ENCODE measurements around the gene CCDC157. TPM values are rescaled to one million over a fixed set of nuclear protein-coding genes. Genes with fewer than 3 reads are reported as not detected.

CCDC157 gene
- total RNA-seq, 1 donor from 2014 or later: 12.1 TPM

GRCh38 chr22:30413001-30413400, 56.2 kb downstream of the CCDC157 start:
- DNase-seq (ENCODE audit: low read depth): no peak

GRCh38 chr22:30413745-30414524, 57.1 kb downstream of the CCDC157 start:
- no peak for DNase-seq (ENCODE audit: low read depth)

DNA sequence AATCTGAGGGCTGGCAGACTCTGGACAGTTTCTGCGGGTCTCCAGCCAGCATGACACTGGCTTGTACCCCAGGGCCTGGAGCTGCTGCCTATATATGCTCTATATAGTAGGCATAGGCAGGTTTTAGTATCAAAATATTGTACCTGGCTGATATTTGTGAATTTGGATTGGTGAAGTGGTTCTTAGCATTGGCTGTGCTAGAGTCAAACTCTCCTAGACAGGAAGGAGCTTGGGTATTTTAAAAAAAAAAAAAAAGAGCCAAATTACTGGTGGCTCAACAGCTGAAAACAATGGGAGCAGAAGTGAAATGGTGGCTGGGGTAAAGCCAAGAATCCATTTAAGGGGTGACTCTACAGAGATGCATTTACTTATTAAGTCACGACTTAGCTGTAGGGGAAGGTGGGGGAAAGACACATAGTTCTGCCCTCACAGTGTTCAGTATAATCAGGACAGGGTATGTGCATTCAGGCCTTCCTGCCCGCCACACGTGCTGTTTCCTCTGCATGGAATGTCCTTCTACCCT, 57.8 kb downstream of the CCDC157 start:
- DNase-seq (ENCODE audit: low read depth): no peak

DNA sequence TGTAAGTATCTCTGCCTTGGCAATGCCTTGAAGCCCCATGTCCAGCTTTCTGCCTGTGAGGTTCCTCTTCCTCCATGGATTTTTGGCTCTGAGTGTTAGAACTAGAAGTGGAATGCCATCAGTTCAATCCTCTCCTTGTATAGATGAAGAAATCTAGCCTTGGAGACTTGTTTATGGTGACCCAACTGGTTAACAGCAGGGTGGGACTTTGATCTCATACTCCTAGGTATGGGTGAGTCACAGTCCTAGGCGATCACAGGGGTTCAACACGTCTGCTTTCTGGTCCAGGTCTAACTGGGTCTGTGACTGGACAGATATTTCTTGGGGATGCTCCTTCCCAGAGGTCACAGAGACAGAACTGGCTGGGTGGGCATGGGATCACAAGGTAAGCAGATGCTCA, 59.6 kb downstream of the CCDC157 start:
- peak; percentile 64 for DNase-seq (ENCODE audit: low read depth)

DNA sequence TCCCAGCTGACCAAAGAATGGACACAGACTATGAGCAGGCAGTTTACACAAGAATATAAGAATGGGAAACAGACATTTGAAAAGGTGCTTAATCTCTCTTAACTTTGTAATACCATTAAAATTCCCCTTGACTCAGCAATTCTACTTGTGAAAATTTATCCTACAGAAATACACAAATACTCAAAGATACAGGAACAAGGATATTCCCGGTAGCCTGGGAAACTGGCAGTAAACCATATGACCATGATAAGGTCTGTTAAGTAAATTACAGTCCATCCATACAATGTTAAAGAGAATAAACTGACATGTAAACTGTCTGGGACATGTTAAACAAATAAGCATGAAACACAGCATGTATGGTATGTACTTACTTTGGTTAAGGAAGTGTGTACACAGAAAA, 60.0 kb downstream of the CCDC157 start:
- DNase-seq (ENCODE audit: low read depth): no peak

DNA sequence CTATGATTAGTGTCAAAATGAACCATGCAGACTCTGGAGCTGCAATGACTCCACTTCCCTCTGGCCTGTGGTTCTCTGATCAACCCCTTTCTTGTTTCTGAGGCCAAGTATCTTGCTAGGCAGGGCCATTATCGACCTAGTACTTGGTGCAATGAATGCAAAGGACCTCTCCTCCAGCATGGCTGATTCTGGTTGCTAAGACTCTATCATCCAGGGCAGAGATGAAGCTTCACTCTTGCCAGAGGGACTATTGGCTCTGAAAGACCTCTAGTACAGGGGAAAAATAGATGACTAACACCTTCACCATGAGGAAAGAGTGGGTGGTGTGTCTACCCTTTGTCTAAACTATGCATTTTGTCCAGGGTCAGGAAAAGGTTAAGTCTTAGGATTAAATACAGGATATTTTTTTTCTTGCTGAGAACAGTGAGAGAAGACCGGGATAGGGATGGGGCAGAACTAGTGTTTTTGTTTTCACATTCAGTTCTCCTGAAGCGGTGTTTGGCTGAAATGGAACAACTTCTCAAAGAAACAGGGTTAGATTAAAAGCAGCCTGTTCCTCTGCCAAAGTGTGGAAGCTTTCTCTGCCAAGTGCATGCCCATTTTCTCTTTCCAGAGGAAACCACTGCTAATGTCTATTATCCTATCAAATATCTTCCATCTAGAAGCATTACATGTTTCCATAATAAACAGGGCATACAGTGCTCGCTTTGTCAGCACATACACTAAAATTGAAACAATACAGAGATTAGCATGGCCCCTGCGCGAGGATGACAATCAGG, 63.7 kb downstream of the CCDC157 start:
- peak; percentile 96 for DNase-seq (ENCODE audit: low read depth)

DNA sequence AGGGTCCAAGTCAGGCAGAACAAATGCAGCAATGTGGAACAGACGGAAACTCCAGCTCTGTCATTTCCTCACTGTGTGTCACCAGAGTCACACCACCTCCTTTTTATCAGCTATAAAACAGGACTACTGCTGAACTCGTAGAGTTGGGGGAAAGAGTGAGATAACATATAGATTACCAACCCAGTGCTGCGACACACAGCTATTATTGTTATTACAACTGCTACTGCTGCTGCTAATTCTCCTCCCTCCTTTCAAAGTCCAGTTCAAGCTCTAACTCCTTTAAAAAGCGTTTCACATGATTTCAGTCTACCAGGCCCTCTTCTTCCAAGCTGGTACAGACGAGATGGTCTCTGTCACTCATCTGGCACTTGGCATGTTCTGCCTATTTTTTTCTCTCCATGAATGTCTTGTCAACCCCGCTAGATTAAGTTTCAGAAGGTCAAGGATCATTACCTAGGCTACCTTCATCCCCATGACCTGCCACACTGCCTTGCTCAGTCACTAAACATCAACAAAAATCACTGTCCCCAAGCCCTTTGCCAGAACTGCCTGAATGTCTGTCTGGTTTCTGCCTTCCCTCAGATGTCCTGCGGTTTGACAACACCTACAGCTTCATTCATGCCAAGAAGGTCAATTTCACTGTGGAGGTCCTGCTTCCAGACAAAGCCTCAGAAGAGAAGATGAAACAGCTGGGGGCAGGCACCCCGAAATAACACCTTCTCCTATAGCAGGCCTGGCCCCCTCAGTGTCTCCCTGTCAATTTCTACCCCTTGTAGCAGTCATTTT, 65.1 kb downstream of the CCDC157 start:
- no peak for DNase-seq (ENCODE audit: low read depth)

DNA sequence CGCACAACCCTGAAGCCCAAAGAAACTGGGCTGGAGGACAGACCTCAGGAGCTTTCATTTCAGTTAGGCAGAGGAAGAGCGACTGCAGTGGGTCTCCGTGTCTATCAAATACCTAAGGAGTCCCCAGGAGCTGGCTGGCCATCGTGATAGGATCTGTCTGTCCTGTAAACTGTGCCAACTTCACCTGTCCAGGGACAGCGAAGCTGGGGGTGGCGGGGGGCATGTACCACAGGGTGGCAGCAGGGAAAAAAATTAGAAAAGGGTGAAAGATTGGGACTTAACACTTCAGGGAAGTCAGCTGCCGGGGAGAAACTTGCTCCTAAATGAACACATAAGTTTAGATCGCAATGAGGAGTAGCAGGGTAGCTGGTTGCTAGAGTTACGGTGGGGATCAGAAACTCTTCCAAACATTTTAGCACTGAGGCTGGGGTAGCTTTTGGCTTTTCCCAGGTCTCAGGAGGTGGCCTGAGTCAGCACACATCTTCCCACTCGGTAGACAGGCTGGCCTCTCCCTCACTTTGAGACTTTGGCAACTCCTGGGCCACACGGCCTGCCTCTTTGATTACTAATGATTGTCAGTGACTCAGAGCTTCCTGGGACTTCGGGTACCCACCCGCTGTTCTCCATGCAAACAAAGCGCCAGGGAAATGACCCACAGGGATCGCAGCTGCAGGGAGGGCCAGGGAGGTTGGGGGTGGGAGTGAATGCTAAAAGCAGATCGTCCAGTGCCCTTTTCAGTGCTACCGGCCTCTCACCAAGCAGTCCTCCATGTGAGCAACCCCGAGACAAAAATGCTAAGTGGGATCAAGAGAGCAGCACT, 65.9 kb downstream of the CCDC157 start:
- DNase-seq (ENCODE audit: low read depth): peak; percentile 96

- no peak for DNase-seq (ENCODE audit: low read depth)
These were observed 66.6 kb downstream of the CCDC157 start for GRCh38 chr22:30423301-30423958.

DNA sequence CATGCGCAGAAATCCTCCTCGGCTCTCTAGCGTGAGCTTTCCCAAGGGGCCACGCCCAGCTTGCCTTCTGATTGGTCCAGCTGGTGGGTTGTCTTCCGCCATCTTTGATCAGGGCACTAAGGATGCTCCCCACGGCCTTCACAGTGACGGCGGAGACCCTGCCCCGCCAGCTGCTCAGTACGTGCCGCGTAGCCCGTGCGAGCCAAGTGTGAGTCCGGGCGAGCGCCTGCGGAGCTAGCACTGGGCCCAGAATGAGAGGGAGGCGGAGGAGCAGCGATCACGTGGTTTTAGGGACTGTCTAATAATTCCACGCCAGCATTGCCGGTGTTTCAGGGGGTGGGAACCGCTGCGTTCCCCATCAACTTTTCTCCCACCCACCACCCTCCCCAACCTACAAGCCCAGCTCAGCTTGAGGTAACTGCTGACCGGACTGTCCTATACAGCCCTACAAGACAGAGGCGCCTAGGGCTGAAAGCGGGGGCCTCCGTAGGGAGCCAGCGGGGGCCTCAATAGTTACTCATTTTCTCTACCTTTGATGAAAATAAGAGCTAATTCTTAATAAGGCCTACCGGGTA, 67.2 kb downstream of the CCDC157 start:
- DNase-seq (ENCODE audit: low read depth): peak; percentile 97

DNA sequence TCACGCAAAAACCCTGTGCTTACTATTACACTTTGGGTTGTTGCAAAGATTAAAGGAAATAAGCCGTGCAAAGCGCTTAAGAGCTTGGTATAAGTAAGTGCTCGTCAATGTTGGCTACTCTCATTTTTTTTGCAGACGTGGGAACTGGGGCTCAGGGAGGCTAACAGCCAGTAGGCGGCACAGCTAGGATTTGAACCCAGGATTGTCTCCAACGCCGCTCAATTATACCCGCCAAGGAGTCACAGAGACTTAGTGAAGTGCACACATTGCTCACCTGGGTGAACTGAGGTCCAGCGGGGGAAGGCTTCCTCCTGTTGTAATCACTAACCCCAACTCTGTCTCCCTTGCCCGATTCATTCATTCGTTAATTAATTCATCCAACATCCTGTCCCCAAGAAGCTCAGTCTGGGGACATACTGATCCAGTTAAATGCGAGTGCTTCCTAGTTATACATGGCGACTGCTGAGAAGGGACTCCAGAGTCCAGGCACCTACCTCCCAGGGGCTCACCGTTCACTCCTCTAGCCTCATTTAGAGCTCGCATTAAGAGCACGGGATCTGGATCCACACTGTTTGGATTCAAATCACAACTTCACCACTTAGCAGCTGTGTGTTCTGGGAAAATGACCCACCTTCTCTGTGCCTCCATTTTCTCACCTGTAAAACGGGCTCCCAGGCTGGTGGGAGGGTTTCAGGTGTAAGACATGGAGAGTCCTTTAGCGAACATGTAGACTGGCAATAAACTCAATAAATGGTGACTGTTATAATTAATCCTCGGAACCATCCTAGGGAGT, 67.9 kb downstream of the CCDC157 start:
- peak; percentile 52 for DNase-seq (ENCODE audit: low read depth)

GRCh38 chr22:30425327-30425615, 68.5 kb downstream of the CCDC157 start:
- DNase-seq (ENCODE audit: low read depth): no peak

DNA sequence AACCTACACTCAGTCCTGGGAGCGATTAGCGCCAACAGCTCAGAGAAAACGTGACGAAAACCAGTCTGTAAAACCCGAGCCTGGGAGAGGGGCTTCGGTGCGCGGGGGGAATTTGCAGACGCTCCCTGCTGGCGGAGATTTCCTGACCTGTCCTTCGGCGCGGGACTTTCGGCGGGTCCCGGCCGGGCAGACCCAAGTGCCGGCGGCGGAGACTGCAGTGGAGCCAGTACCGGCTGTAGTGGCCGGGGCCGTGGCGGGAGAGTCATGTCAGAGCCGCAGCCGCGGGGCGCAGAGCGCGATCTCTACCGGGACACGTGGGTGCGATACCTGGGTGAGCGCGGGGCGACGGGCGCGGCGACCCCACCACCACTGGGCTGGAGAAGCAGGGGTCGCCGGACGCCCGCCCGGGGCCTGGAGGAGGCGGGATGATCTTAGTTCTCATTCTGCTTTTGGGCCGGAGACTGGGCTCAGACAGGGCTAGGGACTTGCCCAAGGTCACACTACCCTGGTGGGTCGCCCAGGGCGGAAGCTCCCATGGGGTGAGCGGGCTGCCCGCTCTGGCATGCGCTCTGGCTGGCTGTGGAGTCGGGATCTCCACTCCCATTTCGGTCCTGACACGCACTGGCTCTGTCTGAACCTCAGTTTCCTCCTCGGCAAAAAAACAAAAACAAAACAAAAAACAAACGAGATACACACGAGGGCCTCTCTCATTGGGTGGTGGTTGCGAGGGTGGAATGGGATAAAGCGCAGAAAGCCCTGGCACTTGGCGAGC, 69.0 kb downstream of the CCDC157 start, which contains the start of gene MTFP1:
TSS of gene MTFP1 (plus strand) at position 153 of the 772 bp plus-strand sequence. CDS start at position 265, 112 bp downstream.
- peak; percentile 47 for DNase-seq (ENCODE audit: low read depth)

Other genes starting within 250 kb of the CCDC157 start
- gene LIF, start 110.2 kb upstream of the CCDC157 start, total RNA-seq: 58.1 and 84.0 TPM in 2 replicates
- gene OSM, start 90.2 kb upstream of the CCDC157 start, total RNA-seq: not detected in 2 replicates
- 9.8 and 13.0 TPM in 2 replicates for gene CASTOR1, start 67.5 kb upstream of the CCDC157 start, total RNA-seq
- gene TBC1D10A, start 30.1 kb upstream of the CCDC157 start, total RNA-seq: 21.4 and 23.6 TPM in 2 replicates
- gene SF3A1, start 113 bp upstream of the CCDC157 start, total RNA-seq: 9.6 and 42.1 TPM in 2 replicates
- 29.3 and 33.2 TPM in 2 replicates for gene RNF215, start 30.4 kb downstream of the CCDC157 start, total RNA-seq
- 57.3 and 97.9 TPM in 2 replicates for gene SEC14L2, start 40.0 kb downstream of the CCDC157 start, total RNA-seq
- 26.5 and 45.3 TPM in 2 replicates for gene MTFP1, start 68.8 kb downstream of the CCDC157 start, total RNA-seq
- not detected in 2 replicates for gene SEC14L3, start 115.0 kb downstream of the CCDC157 start, total RNA-seq
- 1.2 TPM in 1 of 2 replicates, not detected in the other for gene SEC14L4, start 148.7 kb downstream of the CCDC157 start, total RNA-seq
- 20.3 and 37.3 TPM in 2 replicates for gene SEC14L6, start 189.7 kb downstream of the CCDC157 start, total RNA-seq
- 2.6 and 6.4 TPM in 2 replicates for gene GAL3ST1, start 217.7 kb downstream of the CCDC157 start, total RNA-seq
- gene PES1, start 234.9 kb downstream of the CCDC157 start, total RNA-seq: 77.6 and 84.0 TPM in 2 replicates

Measured in renal cortical epithelial cell (primary cell).